ENCODE data around the gene KLHL14.

KLHL14 gene

DNA sequence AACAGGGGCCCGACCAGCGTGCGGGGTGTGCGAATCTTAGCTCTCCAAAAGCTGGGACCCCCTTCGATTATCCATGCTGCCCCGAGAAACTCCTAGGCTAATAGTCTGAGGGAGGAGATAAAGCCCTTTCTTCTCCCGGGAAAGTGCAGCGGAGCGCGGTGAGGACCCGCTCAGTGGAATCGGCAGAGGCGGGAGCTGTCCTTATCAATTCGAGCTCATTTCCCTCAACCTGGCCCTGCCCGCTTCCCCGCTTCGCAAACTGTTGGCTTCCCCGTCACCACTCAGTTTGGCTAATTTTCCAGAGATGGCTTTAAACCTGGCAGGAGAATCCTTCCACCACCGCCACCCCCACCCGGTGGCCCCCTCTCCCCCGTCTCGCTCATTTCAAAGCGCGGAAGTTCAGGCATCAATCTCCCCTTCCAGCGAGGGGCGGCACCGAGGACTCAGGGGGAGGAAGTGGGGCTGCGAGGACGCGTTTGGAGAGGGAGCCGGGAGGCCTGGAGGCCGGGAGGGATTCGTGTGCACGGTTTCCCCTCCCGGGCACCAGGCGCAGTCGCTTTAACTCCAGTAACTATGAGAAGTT is 1.6 kb downstream of the KLHL14 start:
- no peak overlapping the region for H3K4me3 ChIP-seq (ENCODE audit: low read depth, low read length)
- no peak for DNase-seq (ENCODE audit: low read depth)
- TF ChIP-seq, protein P1, sequence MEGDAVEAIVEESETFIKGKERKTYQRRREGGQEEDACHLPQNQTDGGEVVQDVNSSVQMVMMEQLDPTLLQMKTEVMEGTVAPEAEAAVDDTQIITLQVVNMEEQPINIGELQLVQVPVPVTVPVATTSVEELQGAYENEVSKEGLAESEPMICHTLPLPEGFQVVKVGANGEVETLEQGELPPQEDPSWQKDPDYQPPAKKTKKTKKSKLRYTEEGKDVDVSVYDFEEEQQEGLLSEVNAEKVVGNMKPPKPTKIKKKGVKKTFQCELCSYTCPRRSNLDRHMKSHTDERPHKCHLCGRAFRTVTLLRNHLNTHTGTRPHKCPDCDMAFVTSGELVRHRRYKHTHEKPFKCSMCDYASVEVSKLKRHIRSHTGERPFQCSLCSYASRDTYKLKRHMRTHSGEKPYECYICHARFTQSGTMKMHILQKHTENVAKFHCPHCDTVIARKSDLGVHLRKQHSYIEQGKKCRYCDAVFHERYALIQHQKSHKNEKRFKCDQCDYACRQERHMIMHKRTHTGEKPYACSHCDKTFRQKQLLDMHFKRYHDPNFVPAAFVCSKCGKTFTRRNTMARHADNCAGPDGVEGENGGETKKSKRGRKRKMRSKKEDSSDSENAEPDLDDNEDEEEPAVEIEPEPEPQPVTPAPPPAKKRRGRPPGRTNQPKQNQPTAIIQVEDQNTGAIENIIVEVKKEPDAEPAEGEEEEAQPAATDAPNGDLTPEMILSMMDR (IDR thresholded peaks at IDR 0.05; ENCODE audit: low read depth, low read length), result no peak
- TF ChIP-seq, protein P2, sequence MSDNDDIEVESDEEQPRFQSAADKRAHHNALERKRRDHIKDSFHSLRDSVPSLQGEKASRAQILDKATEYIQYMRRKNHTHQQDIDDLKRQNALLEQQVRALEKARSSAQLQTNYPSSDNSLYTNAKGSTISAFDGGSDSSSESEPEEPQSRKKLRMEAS (IDR thresholded peaks at IDR 0.05; ENCODE audit: low read depth, low read length), result no peak
- TF ChIP-seq POLR2A (IDR thresholded peaks at IDR 0.05; ENCODE audit: extremely low read depth, insufficient read length), result no peak
- no peak for TF ChIP-seq MYC (IDR thresholded peaks at IDR 0.05; ENCODE audit: low read depth, low read length)

- DNase-seq (ENCODE audit: low read depth), result no peak
- H3K4me3 ChIP-seq (ENCODE audit: low read depth, low read length), result no peak overlapping the region
- no peak for TF ChIP-seq POLR2A (IDR thresholded peaks at IDR 0.05; ENCODE audit: extremely low read depth, insufficient read length)
- TF ChIP-seq, protein P1 (IDR thresholded peaks at IDR 0.05; ENCODE audit: low read depth, low read length), result no peak
- TF ChIP-seq, protein P2 (IDR thresholded peaks at IDR 0.05; ENCODE audit: low read depth, low read length), result no peak
- TF ChIP-seq MYC (IDR thresholded peaks at IDR 0.05; ENCODE audit: low read depth, low read length), result no peak
Observed at GRCh38 chr18:32770666-32771168, 2.1 kb downstream of the KLHL14 start.

- TF ChIP-seq MYC (IDR thresholded peaks at IDR 0.05; ENCODE audit: low read depth, low read length), result no peak
- TF ChIP-seq, protein P1 (IDR thresholded peaks at IDR 0.05; ENCODE audit: low read depth, low read length), result no peak
- no peak overlapping the region for H3K4me3 ChIP-seq (ENCODE audit: low read depth, low read length)
Observed at GRCh38 chr18:32770054-32770665, 2.7 kb downstream of the KLHL14 start.

GRCh38 chr18:32769586-32770053 is 3.2 kb downstream of the KLHL14 start:
- no peak for DNase-seq (ENCODE audit: low read depth)
- no peak for TF ChIP-seq POLR2A (IDR thresholded peaks at IDR 0.05; ENCODE audit: extremely low read depth, insufficient read length)
- TF ChIP-seq, protein P1 (IDR thresholded peaks at IDR 0.05; ENCODE audit: low read depth, low read length), result no peak
- H3K4me3 ChIP-seq (ENCODE audit: low read depth, low read length), result no peak overlapping the region

More at GRCh38 chr18:32770054-32770665, 2.7 kb downstream of the KLHL14 start:
- DNase-seq (ENCODE audit: low read depth), result no peak

GRCh38 chr18:32769071-32769585 is 3.7 kb downstream of the KLHL14 start:
- H3K4me3 ChIP-seq (ENCODE audit: low read depth, low read length), result no peak overlapping the region
- no peak for DNase-seq (ENCODE audit: low read depth)
- TF ChIP-seq MYC (IDR thresholded peaks at IDR 0.05; ENCODE audit: low read depth, low read length) (no peak), POLR2A (IDR thresholded peaks at IDR 0.05; ENCODE audit: extremely low read depth, insufficient read length) (no peak)
- TF ChIP-seq, protein P2 (IDR thresholded peaks at IDR 0.05; ENCODE audit: low read depth, low read length), result no peak
- TF ChIP-seq, protein P1 (IDR thresholded peaks at IDR 0.05; ENCODE audit: low read depth, low read length), result no peak
